KMS-11 (cell line): ENCODE results near the gene SGCE.

ENCODE experiments used
- H2AFZ ChIP-seq: fragments of 200-600 bp; sonication (generic); 2 replicates; pipeline ENCODE4 v1.6.1; 2016; ENCODE audit warnings: antibody characterized with exemption, mixed run types, low read depth
- H3K27ac ChIP-seq: fragments of 200-600 bp; sonication (generic); 2 replicates; pipeline ENCODE4 v1.6.1; 2016; ENCODE audit warnings: mild to moderate bottlenecking, mixed run types
- H3K27me3 ChIP-seq: fragments of 200-600 bp; sonication (generic); 2 replicates; pipeline ENCODE4 v1.6.1; 2017; ENCODE audit warnings: mild to moderate bottlenecking, low read depth, mixed run types, moderate library complexity; ENCODE audit not compliant: insufficient read depth
- H3K36me3 ChIP-seq: fragments of 200-600 bp; sonication (generic); 2 replicates; pipeline ENCODE4 v1.6.1; 2017; ENCODE audit warnings: mild to moderate bottlenecking, mixed run types; ENCODE audit not compliant: insufficient read depth
- H3K4me1 ChIP-seq: fragments of 200-600 bp; sonication (generic); 2 replicates; pipeline ENCODE4 v1.6.1; 2016; ENCODE audit warnings: mild to moderate bottlenecking, low read depth, mixed run types; ENCODE audit not compliant: poor library complexity, severe bottlenecking
- H3K4me2 ChIP-seq: fragments of 200-600 bp; sonication (generic); 2 replicates; pipeline ENCODE4 v1.7.0; 2016; ENCODE audit warnings: mild to moderate bottlenecking, mixed run types
- H3K4me3 ChIP-seq: fragments of 200-600 bp; sonication (generic); IDR thresholded peaks from 2 replicates; pipeline ENCODE4 v1.6.1; 2017; ENCODE audit warnings: low read depth, low read length, mixed read lengths; ENCODE audit not compliant: insufficient read depth
- H3K79me2 ChIP-seq: fragments of 200-600 bp; sonication (generic); 2 replicates; pipeline ENCODE4 v1.6.1; 2016; ENCODE audit warnings: low read depth, mixed run types; ENCODE audit not compliant: insufficient read depth
- H3K9ac ChIP-seq: fragments of 200-600 bp; sonication (generic); 2 replicates; pipeline ENCODE4 v1.6.1; 2016; ENCODE audit warnings: mild to moderate bottlenecking, mixed run types
- H4K20me1 ChIP-seq: fragments of 200-600 bp; sonication (generic); 2 replicates; pipeline ENCODE4 v1.6.1; 2016; ENCODE audit warnings: mild to moderate bottlenecking, mixed run types; ENCODE audit not compliant: insufficient read depth
- CTCF ChIP-seq: fragments of 200-600 bp; sonication (generic); conservative IDR thresholded peaks from 2 replicates; pipeline ENCODE4 v1.6.1; 2017; ENCODE audit warnings: low read depth, mild to moderate bottlenecking, antibody characterized with exemption, low read length, moderate library complexity, mixed read lengths

The SGCE gene

GRCh38 chr7:94683066-94683465 lies 27.1 kb upstream of the SGCE start:
- Histone ChIP-seq H3K4me1 (no peaks in the 10 kb centered on the region), H3K79me2 (no peaks in the 10 kb centered on the region), H3K4me2 (no peak overlapping the region), H4K20me1 (no peaks in the 10 kb centered on the region), H3K9ac (no peak overlapping the region), H3K27me3 (no peaks in the 10 kb centered on the region), H3K36me3 (no peaks in the 10 kb centered on the region), H3K27ac (no peak overlapping the region), H3K4me3 (no peak overlapping the region), H2AFZ (no peak overlapping the region)
- no peak for TF ChIP-seq CTCF

GRCh38 chr7:94679358-94679757 lies 23.4 kb upstream of the SGCE start:
- no peaks in the 10 kb centered on the region for H3K36me3 ChIP-seq
- no peak overlapping the region for H3K4me2 ChIP-seq
- H3K4me3 ChIP-seq: no peak overlapping the region
- TF ChIP-seq CTCF: no peak
- no peaks in the 10 kb centered on the region for H4K20me1 ChIP-seq
- no peak overlapping the region for H2AFZ ChIP-seq
- H3K27ac ChIP-seq: no peak overlapping the region
- no peaks in the 10 kb centered on the region for H3K79me2 ChIP-seq
- H3K9ac ChIP-seq: no peak overlapping the region
- H3K4me1 ChIP-seq: no peaks in the 10 kb centered on the region
- H3K27me3 ChIP-seq: no peaks in the 10 kb centered on the region

- H3K36me3 ChIP-seq: no peaks in the 10 kb centered on the region
These were observed 20.5 kb upstream of the SGCE start for GRCh38 chr7:94676431-94676830.

GRCh38 chr7:94675356-94675755 lies 19.4 kb upstream of the SGCE start:
- no peak overlapping the region for H3K4me3 ChIP-seq

More at GRCh38 chr7:94676431-94676830, 20.5 kb upstream of the SGCE start:
- H2AFZ ChIP-seq: no peak overlapping the region
- H3K4me3 ChIP-seq: no peak overlapping the region
- TF ChIP-seq CTCF: no peak
- no peak overlapping the region for H3K27ac ChIP-seq
- H3K27me3 ChIP-seq: no peaks in the 10 kb centered on the region
- H3K9ac ChIP-seq: no peak overlapping the region
- H3K4me2 ChIP-seq: no peak overlapping the region
- H4K20me1 ChIP-seq: no peaks in the 10 kb centered on the region
- H3K79me2 ChIP-seq: no peaks in the 10 kb centered on the region
- H3K4me1 ChIP-seq: no peaks in the 10 kb centered on the region

More at GRCh38 chr7:94675356-94675755, 19.4 kb upstream of the SGCE start:
- Histone ChIP-seq H3K79me2 (no peaks in the 10 kb centered on the region), H3K27me3 (no peaks in the 10 kb centered on the region), H3K36me3 (no peaks in the 10 kb centered on the region), H3K4me1 (no peaks in the 10 kb centered on the region), H4K20me1 (no peaks in the 10 kb centered on the region), H3K9ac (no peak overlapping the region), H3K4me2 (no peak overlapping the region), H3K27ac (no peak overlapping the region), H2AFZ (no peak overlapping the region)
- no peak for TF ChIP-seq CTCF
